HS-27A (cell line): ENCODE results near the gene CLK3.
A peak's percentile ranks its signal among the peaks of the same experiment; 100 is the strongest.
"Not testable (repeated sequence)": the region's sequence is repeated elsewhere in the genome, so short reads cannot be mapped to it uniquely, and the experiment has no call there.

Source experiments
- DNase-seq: peaks from one replicate; pipeline ENCODE4 v3.0.0-alpha.2; 2012; ENCODE audit warnings: low read depth, missing footprints

The CLK3 gene

GRCh38 chr15:74620636-74621545, 5.3 kb downstream of the CLK3 start:
- peak; percentile 51 for DNase-seq

GRCh38 chr15:74621546-74621920, 5.9 kb downstream of the CLK3 start:
- DNase-seq: no peak

- DNase-seq: no peak
These were observed 6.3 kb downstream of the CLK3 start for GRCh38 chr15:74621936-74622335.

- DNase-seq: no peak
These were observed 7.1 kb downstream of the CLK3 start for GRCh38 chr15:74622758-74623157.

GRCh38 chr15:74624020-74624602, 8.5 kb downstream of the CLK3 start:
- no peak for DNase-seq

- no peak for DNase-seq
These were observed 10.1 kb downstream of the CLK3 start for GRCh38 chr15:74625693-74626092.

- no peak for DNase-seq
These were observed 10.7 kb downstream of the CLK3 start for GRCh38 chr15:74626336-74626735.

- DNase-seq: no peak
These were observed 11.4 kb downstream of the CLK3 start for GRCh38 chr15:74626752-74627692.

- no peak for DNase-seq
These were observed 12.1 kb downstream of the CLK3 start for GRCh38 chr15:74627766-74628165.

- no peak for DNase-seq
These were observed 12.6 kb downstream of the CLK3 start for GRCh38 chr15:74628199-74628598.

GRCh38 chr15:74628949-74629348, 13.3 kb downstream of the CLK3 start:
- DNase-seq: no peak

GRCh38 chr15:74629696-74630095, 14.1 kb downstream of the CLK3 start:
- DNase-seq: not testable (repeated sequence)

- DNase-seq: no peak
These were observed 14.8 kb downstream of the CLK3 start for GRCh38 chr15:74630284-74631086.

- no peak for DNase-seq
These were observed 15.4 kb downstream of the CLK3 start for GRCh38 chr15:74631087-74631385.

GRCh38 chr15:74631408-74631807, 15.8 kb downstream of the CLK3 start:
- no peak for DNase-seq

GRCh38 chr15:74631935-74632560, 16.4 kb downstream of the CLK3 start:
- DNase-seq: no peak

- DNase-seq: no peak
These were observed 17.0 kb downstream of the CLK3 start for GRCh38 chr15:74632601-74633000.

GRCh38 chr15:74633781-74634180, 18.1 kb downstream of the CLK3 start:
- DNase-seq: no peak

GRCh38 chr15:74635228-74635627, 19.6 kb downstream of the CLK3 start:
- no peak for DNase-seq

GRCh38 chr15:74636984-74637383, 21.3 kb downstream of the CLK3 start:
- DNase-seq: no peak

- no peak for DNase-seq
These were observed 25.5 kb downstream of the CLK3 start for GRCh38 chr15:74641151-74641550.
